ENCODE data around the gene TRMT10B. TPM values are rescaled to one million over a fixed set of nuclear protein-coding genes. Genes with fewer than 3 reads are reported as not detected.

TRMT10B gene
- polyA plus RNA-seq, 2 of the 4 experiments (the other 2 are of a cell fraction), result 6.5 to 10.1 TPM

- FAIRE-seq (no peak), ATAC-seq (no peak), DNase-seq (ENCODE audit: low read depth in 1 of 2, low spot score in 1 of 2) (no peak)
- 26% methylated on average over 4 of the region's 4 CpGs for WGBS (ENCODE audit: missing lambda C conversion rate)
- no peaks in the 10 kb centered on the region for H3K9me3 ChIP-seq
- POLR2A ChIA-PET, result no interaction called here
- H3K27ac ChIP-seq, result no peak overlapping the region
- CTCF ChIA-PET, result no interaction called here
- H3K4me2 ChIP-seq, result no peak overlapping the region
- TF ChIP-seq RFX5 (IDR thresholded peaks at IDR 0.05) (no peak), RAD21 (conservative IDR thresholded peaks at IDR 0.05 in 1 of 2, IDR thresholded peaks at IDR 0.05 in 1 of 2) (no peak), HOXA7 (CRISPR knock-in tag; IDR thresholded peaks at IDR 0.05) (no peak), SREBF2 (IDR thresholded peaks at IDR 0.05) (no peak), HEYL (CRISPR knock-in tag; IDR thresholded peaks at IDR 0.05) (no peak), RCOR1 (IDR thresholded peaks at IDR 0.05; ENCODE audit: low read depth, low read length) (no peak), ZFP36 (IDR thresholded peaks at IDR 0.05; ENCODE audit: borderline replicate concordance, partially characterized antibody) (no peak), CHD4 (IDR thresholded peaks at IDR 0.05; ENCODE audit: borderline replicate concordance) (no peak), ELK1 (IDR thresholded peaks at IDR 0.05; ENCODE audit: low read depth, low read length) (no peak), ZSCAN20 (CRISPR knock-in tag; IDR thresholded peaks at IDR 0.05) (no peak), HOXB5 (CRISPR knock-in tag; IDR thresholded peaks at IDR 0.05) (no peak), KDM5A (IDR thresholded peaks at IDR 0.05) (no peak), MAZ (IDR thresholded peaks at IDR 0.05; ENCODE audit: borderline replicate concordance, low read depth, low read length) (no peak), FOSB (CRISPR knock-in tag; IDR thresholded peaks at IDR 0.05) (no peak), BCL3 (IDR thresholded peaks at IDR 0.05) (no peak), HOXB13 (CRISPR knock-in tag; IDR thresholded peaks at IDR 0.05; ENCODE audit: low read depth) (no peak)
- TF ChIP-seq, protein P1, sequence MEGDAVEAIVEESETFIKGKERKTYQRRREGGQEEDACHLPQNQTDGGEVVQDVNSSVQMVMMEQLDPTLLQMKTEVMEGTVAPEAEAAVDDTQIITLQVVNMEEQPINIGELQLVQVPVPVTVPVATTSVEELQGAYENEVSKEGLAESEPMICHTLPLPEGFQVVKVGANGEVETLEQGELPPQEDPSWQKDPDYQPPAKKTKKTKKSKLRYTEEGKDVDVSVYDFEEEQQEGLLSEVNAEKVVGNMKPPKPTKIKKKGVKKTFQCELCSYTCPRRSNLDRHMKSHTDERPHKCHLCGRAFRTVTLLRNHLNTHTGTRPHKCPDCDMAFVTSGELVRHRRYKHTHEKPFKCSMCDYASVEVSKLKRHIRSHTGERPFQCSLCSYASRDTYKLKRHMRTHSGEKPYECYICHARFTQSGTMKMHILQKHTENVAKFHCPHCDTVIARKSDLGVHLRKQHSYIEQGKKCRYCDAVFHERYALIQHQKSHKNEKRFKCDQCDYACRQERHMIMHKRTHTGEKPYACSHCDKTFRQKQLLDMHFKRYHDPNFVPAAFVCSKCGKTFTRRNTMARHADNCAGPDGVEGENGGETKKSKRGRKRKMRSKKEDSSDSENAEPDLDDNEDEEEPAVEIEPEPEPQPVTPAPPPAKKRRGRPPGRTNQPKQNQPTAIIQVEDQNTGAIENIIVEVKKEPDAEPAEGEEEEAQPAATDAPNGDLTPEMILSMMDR (IDR thresholded peaks at IDR 0.05), result no peak
- TF ChIP-seq, protein P2, sequence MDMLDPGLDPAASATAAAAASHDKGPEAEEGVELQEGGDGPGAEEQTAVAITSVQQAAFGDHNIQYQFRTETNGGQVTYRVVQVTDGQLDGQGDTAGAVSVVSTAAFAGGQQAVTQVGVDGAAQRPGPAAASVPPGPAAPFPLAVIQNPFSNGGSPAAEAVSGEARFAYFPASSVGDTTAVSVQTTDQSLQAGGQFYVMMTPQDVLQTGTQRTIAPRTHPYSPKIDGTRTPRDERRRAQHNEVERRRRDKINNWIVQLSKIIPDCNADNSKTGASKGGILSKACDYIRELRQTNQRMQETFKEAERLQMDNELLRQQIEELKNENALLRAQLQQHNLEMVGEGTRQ (IDR thresholded peaks at IDR 0.05), result no peak
- TF ChIP-seq, protein P3, sequence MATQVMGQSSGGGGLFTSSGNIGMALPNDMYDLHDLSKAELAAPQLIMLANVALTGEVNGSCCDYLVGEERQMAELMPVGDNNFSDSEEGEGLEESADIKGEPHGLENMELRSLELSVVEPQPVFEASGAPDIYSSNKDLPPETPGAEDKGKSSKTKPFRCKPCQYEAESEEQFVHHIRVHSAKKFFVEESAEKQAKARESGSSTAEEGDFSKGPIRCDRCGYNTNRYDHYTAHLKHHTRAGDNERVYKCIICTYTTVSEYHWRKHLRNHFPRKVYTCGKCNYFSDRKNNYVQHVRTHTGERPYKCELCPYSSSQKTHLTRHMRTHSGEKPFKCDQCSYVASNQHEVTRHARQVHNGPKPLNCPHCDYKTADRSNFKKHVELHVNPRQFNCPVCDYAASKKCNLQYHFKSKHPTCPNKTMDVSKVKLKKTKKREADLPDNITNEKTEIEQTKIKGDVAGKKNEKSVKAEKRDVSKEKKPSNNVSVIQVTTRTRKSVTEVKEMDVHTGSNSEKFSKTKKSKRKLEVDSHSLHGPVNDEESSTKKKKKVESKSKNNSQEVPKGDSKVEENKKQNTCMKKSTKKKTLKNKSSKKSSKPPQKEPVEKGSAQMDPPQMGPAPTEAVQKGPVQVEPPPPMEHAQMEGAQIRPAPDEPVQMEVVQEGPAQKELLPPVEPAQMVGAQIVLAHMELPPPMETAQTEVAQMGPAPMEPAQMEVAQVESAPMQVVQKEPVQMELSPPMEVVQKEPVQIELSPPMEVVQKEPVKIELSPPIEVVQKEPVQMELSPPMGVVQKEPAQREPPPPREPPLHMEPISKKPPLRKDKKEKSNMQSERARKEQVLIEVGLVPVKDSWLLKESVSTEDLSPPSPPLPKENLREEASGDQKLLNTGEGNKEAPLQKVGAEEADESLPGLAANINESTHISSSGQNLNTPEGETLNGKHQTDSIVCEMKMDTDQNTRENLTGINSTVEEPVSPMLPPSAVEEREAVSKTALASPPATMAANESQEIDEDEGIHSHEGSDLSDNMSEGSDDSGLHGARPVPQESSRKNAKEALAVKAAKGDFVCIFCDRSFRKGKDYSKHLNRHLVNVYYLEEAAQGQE (IDR thresholded peaks at IDR 0.05), result no peak
- H3K4me3 ChIP-seq, result no peak overlapping the region
- H3K4me1 ChIP-seq, result no peaks in the 10 kb centered on the region
Observed at GRCh38 chr9:37707748-37708147, 45.9 kb upstream of the TRMT10B start.

Measured in A549 (cell line).